GM19438 (cell line): ENCODE results near the gene ASF1B.
A peak's percentile ranks its signal among the peaks of the same experiment; 100 is the strongest.

Experiments
- ATAC-seq: cut with Tn5 transposase; IDR thresholded peaks from one replicate; pipeline ENCODE4 v1.9.1; 2021; ENCODE audit warnings: low read depth; ENCODE audit not compliant: unreplicated experiment

ASF1B gene

GRCh38 chr19:14112051-14112808 is 24.2 kb downstream of the ASF1B start:
- no peak for ATAC-seq

DNA sequence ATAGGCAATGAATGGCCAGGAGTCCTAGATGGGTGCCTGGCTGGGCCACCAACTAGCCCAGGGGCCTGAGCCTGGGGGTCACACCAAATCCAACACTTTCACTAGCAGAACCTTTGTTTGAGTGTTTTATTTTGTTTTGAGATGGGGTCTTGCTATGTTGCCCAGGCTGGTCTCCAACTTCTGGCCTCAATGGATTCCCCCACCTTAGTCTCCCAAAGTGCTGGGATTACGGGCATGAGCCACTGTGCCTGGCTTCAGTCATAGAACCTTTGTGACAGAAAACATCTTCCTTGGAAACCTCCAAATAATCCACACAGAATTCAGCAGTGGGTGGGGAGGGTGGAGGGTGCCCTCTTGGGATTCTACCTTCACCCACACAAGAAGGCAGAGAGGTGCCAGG is 24.9 kb downstream of the ASF1B start:
- no peak for ATAC-seq

DNA sequence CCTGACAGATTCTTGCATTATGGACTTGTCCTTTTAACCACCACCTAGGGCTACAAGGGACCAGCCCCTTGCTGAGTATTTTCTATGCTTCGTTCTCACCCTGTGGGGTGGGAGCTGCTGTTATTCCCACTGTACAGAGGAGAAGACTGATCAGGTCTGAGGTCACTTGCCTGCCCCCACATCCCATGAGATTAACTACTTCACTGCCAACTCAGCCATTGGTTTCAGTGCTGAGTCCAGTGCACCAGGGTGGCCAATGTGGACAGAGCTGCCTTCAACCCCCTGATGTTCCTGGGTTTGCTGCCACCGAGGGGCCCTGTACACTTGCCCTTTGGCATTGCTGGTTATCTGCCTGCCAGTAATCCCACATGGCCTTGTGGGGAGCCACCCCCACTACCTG is 25.7 kb downstream of the ASF1B start:
- no peak for ATAC-seq

DNA sequence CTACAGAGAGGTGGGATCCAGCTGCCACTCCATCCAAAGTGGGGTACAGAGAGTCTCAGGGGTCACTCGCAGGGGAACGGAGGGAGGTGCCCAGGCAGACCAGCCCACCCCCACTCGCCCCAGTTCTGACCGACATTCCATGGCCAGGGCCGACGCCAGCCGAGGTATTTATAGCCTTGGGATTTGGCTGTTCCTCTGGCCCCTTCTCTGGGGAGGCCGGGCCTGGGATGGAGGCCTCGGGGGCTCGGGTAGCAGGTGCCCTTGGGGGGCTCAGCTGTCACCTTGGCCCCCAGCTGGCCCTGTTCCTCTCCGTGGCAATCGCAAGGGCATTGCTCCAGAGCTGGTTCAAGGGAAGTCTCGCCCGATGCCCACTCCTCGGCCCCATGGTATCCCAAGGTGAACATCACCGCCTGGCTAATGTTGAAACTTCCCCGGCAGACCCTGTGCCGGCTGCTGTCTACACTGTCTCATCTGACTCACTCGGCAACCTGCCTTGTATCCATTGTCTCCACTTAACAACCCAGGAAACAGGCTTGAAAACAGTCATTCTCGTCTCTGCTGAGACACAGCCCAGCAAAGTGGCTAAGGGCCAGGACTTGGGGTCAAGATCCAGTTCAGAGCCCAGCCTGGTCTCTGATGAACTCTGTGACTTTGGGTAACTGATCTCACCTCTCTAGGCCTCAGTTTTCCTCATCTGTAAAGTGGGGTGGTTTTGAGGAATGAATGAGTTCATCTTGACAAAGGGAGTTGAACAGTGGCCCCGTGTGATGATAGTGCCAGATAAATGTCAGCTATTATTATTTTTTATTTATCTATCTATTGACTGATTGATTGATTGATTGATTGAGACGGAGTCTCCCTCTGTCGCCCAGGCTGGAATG is 28.6 kb downstream of the ASF1B start:
- ATAC-seq, result no peak

GRCh38 chr19:14106840-14107239 is 29.5 kb downstream of the ASF1B start:
- no peak for ATAC-seq

DNA sequence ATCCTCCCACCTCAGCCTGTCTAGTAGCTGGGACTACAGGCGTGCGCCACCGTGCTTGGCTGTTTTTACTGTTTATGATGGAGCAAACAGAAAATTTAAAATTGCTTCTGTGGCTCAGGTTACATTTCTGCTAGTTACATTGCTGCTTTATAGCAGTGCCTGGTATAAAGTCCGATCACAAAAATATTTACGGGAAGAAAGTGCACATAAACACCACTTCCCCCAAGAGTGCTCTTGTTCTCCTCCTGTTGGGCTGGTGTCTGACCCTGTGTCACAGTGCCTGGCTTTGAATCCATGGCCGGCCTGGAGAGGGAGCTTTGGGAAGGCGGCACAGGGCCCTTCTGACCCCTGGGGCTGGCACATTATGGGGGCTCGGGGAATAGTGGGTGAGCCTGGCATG is 30.7 kb downstream of the ASF1B start:
- no peak for ATAC-seq

DNA sequence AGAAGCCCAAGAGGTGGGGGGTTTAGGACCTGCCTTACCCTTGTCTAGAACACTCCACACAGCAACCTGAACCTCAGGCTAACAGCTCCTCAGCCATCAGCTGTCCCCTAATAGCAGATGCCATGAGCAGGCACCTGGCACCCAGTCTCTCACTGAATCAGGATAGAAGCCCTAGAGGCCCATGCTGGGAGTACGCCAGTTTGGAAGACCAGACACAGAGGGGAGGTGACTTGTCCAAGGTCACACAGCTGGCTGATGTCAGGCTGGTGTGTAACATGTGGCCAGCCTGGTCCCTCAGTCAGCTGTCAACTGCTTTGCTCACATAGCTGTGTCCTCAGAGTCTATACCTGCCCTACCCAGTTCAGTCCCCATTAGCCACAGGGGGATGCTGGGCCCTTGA is 33.1 kb downstream of the ASF1B start:
- no peak for ATAC-seq

DNA sequence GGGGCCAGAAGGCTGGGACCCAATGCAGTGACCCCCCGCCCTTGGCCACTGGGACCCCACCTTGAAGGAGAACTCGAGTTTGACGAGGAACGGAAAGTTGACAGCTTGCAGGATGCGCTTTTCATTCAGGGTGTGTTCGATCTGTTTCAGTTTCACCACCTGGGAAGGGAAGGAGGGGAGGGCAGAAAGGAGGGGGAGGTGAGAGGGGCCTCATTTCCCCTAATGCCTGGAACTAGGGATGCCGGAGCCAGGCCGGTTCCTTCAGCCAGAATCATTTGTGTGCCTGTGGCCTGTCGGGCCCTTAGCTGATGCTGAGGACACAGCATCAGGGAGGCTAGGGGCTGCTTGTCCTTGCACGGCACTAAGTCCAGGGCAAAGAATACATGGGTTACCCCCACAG is 33.6 kb downstream of the ASF1B start:
- ATAC-seq, result no peak

DNA sequence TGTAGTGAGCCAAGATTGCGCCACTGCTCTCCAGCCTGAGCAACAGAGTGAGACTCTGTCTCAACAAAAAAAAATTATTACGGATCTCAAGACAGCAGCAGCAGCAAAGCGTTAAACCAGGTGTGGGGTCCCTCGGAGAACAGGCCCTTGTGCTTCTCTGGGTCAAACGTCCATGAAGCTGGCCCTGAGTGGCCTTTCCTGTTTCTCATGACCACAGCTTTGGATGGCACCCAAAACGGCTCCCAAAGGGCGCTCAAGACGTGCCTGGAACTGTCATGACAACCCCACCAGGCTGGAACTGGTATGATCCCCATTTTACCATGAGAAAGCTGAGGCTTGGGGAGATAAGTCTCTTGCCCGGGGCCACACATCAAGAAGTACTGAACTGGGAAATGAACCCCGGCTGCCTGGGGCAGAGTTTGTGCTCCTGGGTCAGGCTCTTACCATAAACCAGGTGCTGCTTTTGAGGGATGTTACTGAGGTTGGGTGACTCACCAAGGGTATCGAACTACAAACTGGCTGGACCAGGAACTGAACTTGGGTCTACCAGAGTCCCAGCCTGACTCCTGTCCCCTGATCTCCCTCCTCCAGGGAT is 34.2 kb downstream of the ASF1B start:
- ATAC-seq, result no peak

DNA sequence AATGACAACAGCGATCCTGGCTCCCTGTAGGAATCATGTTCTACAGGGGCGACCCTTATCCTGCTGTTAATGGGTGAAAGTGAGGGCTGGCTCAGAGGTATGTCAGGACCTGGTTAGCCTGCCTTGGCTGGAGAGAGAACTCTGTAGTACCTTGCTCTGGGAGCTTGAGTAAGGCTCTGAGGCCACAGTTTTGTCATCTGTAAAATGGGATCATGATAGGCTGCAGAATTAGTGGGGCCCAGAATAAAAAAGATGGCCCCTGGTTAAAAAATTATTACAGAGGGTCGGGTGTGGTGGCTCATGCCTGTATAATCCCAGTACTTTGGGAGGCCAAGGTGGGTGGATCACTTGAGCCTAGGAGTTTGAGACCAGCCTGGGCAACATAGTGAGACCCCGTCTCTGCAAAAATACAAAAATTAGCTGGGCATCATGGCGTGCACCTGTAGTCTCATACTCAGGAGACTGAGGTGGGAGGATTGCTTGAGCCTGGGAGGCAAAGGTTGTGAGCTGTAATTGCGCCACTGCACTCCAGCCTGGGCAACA is 35.3 kb downstream of the ASF1B start:
- ATAC-seq, result no peak

- ATAC-seq, result no peak
These were observed 38.7 kb downstream of the ASF1B start for GRCh38 chr19:14097532-14098151.

- ATAC-seq, result no peak
These were observed 40.0 kb downstream of the ASF1B start for GRCh38 chr19:14096272-14096992.

GRCh38 chr19:14094854-14095253 is 41.5 kb downstream of the ASF1B start:
- ATAC-seq, result no peak

- ATAC-seq, result no peak
These were observed 43.1 kb downstream of the ASF1B start for GRCh38 chr19:14093117-14093823.

DNA sequence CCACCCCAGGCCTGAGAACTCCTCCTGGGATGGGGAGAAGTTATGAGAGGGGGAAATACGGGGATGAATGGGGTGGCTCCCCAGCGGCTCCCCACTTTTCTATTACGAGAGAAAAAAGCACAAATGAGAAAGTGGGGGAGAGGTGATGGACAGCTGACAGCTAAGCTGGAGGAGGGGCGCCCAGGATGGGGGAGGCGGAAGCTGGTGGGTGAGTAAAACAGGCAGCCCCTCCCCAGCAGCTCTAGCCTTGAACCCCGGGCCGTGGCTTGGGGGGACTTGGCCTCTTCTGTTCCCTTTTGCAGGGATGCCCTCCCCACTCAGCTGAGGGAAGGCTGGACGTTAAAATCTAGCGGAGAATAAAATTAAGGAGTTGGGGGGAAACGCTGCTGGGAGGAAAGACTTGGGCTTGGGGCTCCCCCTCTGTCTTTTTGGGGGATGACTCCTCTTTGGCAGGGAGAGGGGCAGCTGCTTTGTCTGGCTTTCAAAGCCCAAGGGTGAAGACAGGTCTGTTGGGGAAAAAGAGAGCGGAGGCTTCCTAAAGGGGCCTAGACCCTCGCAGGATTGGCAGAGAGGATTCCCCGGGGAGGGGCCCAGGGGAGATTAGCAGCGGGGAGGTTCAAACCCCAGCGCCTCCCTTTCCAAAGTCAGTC is 44.5 kb downstream of the ASF1B start:
- no peak for ATAC-seq

- ATAC-seq, result peak; percentile 55
These were observed 45.1 kb downstream of the ASF1B start for GRCh38 chr19:14091081-14091812.

DNA sequence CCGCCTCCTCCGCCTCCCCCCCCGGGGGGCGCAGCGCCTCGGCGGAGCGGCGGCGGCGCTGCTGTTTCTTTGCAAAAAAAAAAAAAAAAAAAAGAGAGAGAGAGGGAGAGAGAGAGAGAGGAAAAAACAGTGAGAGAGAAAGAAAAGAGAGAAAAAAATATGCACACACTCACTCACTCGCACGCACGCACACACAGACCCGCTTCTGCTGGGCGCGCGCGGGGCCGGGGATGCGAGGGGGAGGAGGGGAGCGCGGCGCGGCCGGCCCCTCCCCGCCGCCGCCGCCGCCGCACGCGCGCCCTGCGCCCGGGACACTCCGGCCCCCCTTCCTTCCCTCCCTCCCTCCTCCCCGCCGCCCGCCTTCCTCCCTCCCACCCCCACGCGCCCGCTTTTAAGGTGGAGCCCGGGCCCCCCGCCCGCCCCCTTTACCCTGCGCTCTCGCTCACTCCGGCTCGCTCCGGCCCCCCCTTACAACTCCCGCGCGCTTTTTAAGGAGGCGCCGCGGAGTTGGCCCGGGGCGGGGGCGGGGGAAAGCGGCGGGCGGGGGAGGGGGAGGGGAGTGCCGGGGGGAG is 45.8 kb downstream of the ASF1B start, which contains the start of gene SAMD1:
SAMD1 (minus strand) TSS at position 243 of the 572 bp plus-strand sequence.
- ATAC-seq, result peak; percentile 34
